ENCODE measurements around the gene SLC6A7. TPM values are rescaled to one million over a fixed set of nuclear protein-coding genes. Genes with fewer than 3 reads are reported as not detected.
A peak's percentile ranks its signal among the peaks of the same experiment; 100 is the strongest.

The SLC6A7 gene
- total RNA-seq, 4 donors from 2014 or later, result not detected

- H3K9me3 ChIP-seq, result no peaks in the 10 kb centered on the region
- peak overlapping the region; percentile 79 to 90 (median 86) for H3K27ac ChIP-seq
- H3K4me3 ChIP-seq, result peak overlapping the region in 1 of 2 donors; percentile 3
- no peaks in the 10 kb centered on the region for H3K27me3 ChIP-seq
- no peaks in the 10 kb centered on the region for H3K36me3 ChIP-seq
- 20 to 38% methylated on average over 2 to 4 of the region's 4 CpGs for WGBS, 2 donors (ENCODE audit: low coverage in 1 of 2)
- TF ChIP-seq POLR2A (IDR thresholded peaks at IDR 0.05) (peak in 1 of 2 donors; percentile 6), CTCF (IDR thresholded peaks at IDR 0.05) (no peak), POLR2AphosphoS5 (IDR thresholded peaks at IDR 0.05) (peak; percentile 62), EP300 (IDR thresholded peaks at IDR 0.05) (no peak)
- ATAC-seq, result peak; percentile 82
- peaks cover 32 to 100% (median 82%) of the 10 kb centered on the region in 3 donors for H3K4me1 ChIP-seq
Measured at GRCh38 chr5:150142959-150143349, 46.9 kb upstream of the SLC6A7 start.

- peak; percentile 86 for ATAC-seq
- Histone ChIP-seq H3K36me3 (no peaks in the 10 kb centered on the region), H3K4me1 (peaks cover 28 to 100% (median 75%) of the 10 kb centered on the region in 3 donors), H3K27ac (peak overlapping the region; percentile 79 to 90 (median 86)), H3K27me3 (no peaks in the 10 kb centered on the region), H3K9me3 (no peaks in the 10 kb centered on the region), H3K4me3 (peak overlapping the region in 1 of 2 donors; percentile 35)
- 26 to 47% methylated on average over 8 to 13 of the region's 20 CpGs for WGBS, 2 donors (ENCODE audit: low coverage in 1 of 2)
- TF ChIP-seq POLR2AphosphoS5 (IDR thresholded peaks at IDR 0.05), result peak; percentile 31
- TF ChIP-seq POLR2A (IDR thresholded peaks at IDR 0.05), result peak in 1 of 2 donors; percentile 2
- no peak for TF ChIP-seq CTCF (IDR thresholded peaks at IDR 0.05)
- no peak for TF ChIP-seq EP300 (IDR thresholded peaks at IDR 0.05)
Measured at GRCh38 chr5:150143350-150144245, 46.3 kb upstream of the SLC6A7 start.

- Histone ChIP-seq H3K4me1 (peaks cover 23 to 100% (median 72%) of the 10 kb centered on the region in 3 donors), H3K4me3 (peak overlapping the region in 1 of 2 donors; percentile 35), H3K27ac (peak overlapping the region; percentile 79 to 90 (median 86)), H3K27me3 (no peaks in the 10 kb centered on the region), H3K36me3 (no peaks in the 10 kb centered on the region), H3K9me3 (no peaks in the 10 kb centered on the region)
- ATAC-seq, result peak; percentile 5
- TF ChIP-seq CTCF (IDR thresholded peaks at IDR 0.05) (no peak), POLR2AphosphoS5 (IDR thresholded peaks at IDR 0.05) (peak; percentile 52)
- 20 to 40% methylated on average over 5 to 7 of the region's 14 CpGs for WGBS, 2 donors (ENCODE audit: low coverage in 1 of 2)
Measured at GRCh38 chr5:150144246-150144801, 45.5 kb upstream of the SLC6A7 start.

- Histone ChIP-seq H3K4me3 (peak overlapping the region in 1 of 2 donors; percentile 35), H3K27ac (peak overlapping the region; percentile 79 to 90 (median 86)), H3K36me3 (no peaks in the 10 kb centered on the region), H3K9me3 (no peaks in the 10 kb centered on the region), H3K27me3 (no peaks in the 10 kb centered on the region), H3K4me1 (peaks cover 20 to 100% (median 66%) of the 10 kb centered on the region in 3 donors)
- TF ChIP-seq EP300 (IDR thresholded peaks at IDR 0.05), result no peak
- no peak for TF ChIP-seq POLR2AphosphoS5 (IDR thresholded peaks at IDR 0.05)
- TF ChIP-seq CTCF (IDR thresholded peaks at IDR 0.05), result no peak
- TF ChIP-seq POLR2A (IDR thresholded peaks at IDR 0.05), result no peak
- ATAC-seq, result no peak
- 43 to 45% methylated on average over 3 of the region's 4 CpGs for WGBS, 2 donors (ENCODE audit: low coverage in 1 of 2)
Measured at GRCh38 chr5:150144879-150145278, 45.0 kb upstream of the SLC6A7 start.

Data from gastroesophageal sphincter (tissue), 4 donors.